ENCODE data around the gene CLIC4. TPM values are rescaled to one million over a fixed set of nuclear protein-coding genes. Genes with fewer than 3 reads are reported as not detected.
"Not testable (repeated sequence)": the region's sequence is repeated elsewhere in the genome, so short reads cannot be mapped to it uniquely, and the experiment has no call there.

Gene CLIC4
- total and polyA plus RNA-seq, 10 of the 15 experiments (the other 5 are each of a cell fraction or from before 2014, with no cell fraction given): 20.4 to 107 (median 69.6) TPM

DNA sequence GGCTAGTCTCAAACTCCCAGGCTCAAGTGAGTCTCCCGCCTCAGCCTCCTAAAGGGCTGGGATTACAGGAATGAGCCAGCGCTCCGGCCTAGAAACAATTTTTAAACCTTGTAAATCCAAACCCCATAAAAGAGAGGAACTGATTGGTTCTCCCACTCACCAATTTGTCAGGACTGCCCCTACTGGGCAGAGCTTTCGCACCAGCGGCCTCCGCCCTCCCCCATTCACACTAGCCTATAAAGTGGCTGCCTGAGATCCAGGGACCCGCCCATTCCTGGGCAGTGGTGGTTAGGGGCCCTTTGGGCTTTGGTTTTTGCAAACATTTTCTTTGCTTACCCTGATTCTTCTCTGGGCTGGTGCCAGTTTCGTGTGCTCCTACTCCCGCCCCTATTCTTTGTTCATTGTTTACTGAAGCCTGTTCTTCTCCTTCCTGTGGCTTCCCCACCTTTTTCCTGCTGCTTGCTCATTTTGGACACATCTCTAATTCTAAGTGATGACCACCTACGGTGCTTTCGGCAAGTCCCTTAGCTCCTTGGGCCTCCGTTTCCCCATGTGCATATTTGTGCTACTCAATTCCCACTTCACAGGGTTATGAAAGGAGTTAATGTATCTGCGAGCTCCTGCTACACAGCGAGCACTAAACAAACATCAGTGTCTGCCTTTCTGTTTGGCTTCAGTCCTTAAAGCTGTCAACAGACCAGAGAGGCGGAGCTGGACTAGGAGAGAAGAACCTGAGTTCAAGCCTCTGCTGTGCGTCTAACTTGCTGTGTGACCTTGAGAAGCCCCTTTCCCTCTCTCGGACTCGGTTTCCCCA, 39.8 kb upstream of the CLIC4 start (continued):
- TF ChIP-seq, protein P1, sequence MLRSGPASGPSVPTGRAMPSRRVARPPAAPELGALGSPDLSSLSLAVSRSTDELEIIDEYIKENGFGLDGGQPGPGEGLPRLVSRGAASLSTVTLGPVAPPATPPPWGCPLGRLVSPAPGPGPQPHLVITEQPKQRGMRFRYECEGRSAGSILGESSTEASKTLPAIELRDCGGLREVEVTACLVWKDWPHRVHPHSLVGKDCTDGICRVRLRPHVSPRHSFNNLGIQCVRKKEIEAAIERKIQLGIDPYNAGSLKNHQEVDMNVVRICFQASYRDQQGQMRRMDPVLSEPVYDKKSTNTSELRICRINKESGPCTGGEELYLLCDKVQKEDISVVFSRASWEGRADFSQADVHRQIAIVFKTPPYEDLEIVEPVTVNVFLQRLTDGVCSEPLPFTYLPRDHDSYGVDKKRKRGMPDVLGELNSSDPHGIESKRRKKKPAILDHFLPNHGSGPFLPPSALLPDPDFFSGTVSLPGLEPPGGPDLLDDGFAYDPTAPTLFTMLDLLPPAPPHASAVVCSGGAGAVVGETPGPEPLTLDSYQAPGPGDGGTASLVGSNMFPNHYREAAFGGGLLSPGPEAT (IDR thresholded peaks at IDR 0.05; ENCODE audit: low read depth): peak; percentile 28; the same call in 1 of the 2 replicates
- no peak for TF ChIP-seq CBX3 (IDR thresholded peaks at IDR 0.05; ENCODE audit: borderline replicate concordance, low read depth)
- no peak for TF ChIP-seq CBFB (IDR thresholded peaks at IDR 0.05; ENCODE audit: low read depth)
- no peak for TF ChIP-seq CHD1 (IDR thresholded peaks at IDR 0.05; ENCODE audit: low read depth, low read length)
- TF ChIP-seq NFYA (IDR thresholded peaks at IDR 0.05; ENCODE audit: borderline replicate concordance, low read depth, low read length): peak; percentile 45
- TF ChIP-seq ZNF207 (IDR thresholded peaks at IDR 0.05; ENCODE audit: borderline replicate concordance): no peak
- TF ChIP-seq, protein P2, sequence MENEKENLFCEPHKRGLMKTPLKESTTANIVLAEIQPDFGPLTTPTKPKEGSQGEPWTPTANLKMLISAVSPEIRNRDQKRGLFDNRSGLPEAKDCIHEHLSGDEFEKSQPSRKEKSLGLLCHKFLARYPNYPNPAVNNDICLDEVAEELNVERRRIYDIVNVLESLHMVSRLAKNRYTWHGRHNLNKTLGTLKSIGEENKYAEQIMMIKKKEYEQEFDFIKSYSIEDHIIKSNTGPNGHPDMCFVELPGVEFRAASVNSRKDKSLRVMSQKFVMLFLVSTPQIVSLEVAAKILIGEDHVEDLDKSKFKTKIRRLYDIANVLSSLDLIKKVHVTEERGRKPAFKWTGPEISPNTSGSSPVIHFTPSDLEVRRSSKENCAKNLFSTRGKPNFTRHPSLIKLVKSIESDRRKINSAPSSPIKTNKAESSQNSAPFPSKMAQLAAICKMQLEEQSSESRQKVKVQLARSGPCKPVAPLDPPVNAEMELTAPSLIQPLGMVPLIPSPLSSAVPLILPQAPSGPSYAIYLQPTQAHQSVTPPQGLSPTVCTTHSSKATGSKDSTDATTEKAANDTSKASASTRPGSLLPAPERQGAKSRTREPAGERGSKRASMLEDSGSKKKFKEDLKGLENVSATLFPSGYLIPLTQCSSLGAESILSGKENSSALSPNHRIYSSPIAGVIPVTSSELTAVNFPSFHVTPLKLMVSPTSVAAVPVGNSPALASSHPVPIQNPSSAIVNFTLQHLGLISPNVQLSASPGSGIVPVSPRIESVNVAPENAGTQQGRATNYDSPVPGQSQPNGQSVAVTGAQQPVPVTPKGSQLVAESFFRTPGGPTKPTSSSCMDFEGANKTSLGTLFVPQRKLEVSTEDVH (IDR thresholded peaks at IDR 0.05; ENCODE audit: low read depth, partially characterized antibody): no peak
- no peak for TF ChIP-seq SIX5 (IDR thresholded peaks at IDR 0.05; ENCODE audit: low read depth, low read length, severe bottlenecking)
- TF ChIP-seq BRCA1 (IDR thresholded peaks at IDR 0.05; ENCODE audit: low read depth, low read length): no peak
- TF ChIP-seq CHD4 (IDR thresholded peaks at IDR 0.05): no peak
- TF ChIP-seq GATAD2B (conservative IDR thresholded peaks at IDR 0.05; ENCODE audit: low read depth): no peak
- no peak for TF ChIP-seq IRF4 (IDR thresholded peaks at IDR 0.05; ENCODE audit: low read depth, low read length)
- TF ChIP-seq ZNF217 (IDR thresholded peaks at IDR 0.05): no peak
- peak; percentile 26; the same call in 1 of the 2 replicates for TF ChIP-seq DPF2 (IDR thresholded peaks at IDR 0.05)
- no peak for TF ChIP-seq EZH2 (IDR thresholded peaks at IDR 0.05; ENCODE audit: borderline replicate concordance, control insufficient read depth, low read depth, low read length)
- no peak for TF ChIP-seq TCF12 (IDR thresholded peaks at IDR 0.05; ENCODE audit: low read depth, low read length)
- no peak for TF ChIP-seq SRF (IDR thresholded peaks at IDR 0.05; ENCODE audit: low read depth in 2 of 2, low read length in 2 of 2)

DNA sequence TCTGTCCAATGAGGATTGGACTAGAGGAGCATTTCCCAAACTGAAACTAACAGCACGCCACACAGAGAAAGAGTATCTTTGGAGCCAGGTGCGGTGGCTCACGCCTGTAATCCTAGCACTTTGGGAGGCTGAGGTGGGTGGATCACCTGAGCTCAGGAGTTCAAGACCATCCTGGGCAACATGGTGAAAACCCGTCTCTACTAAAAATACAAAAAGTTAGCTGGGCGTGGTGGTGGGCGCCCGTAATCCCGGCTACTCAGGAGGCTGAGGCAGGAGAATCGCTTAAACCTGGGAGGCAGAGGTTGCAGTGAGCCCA, 39.2 kb upstream of the CLIC4 start:
- H3K9ac ChIP-seq (ENCODE audit: control insufficient read depth, insufficient read depth, low read length); ATAC-seq; H3K79me2 ChIP-seq (ENCODE audit: control insufficient read depth, insufficient read depth, low read length); FAIRE-seq; DNase-seq (ENCODE audit: low read depth, low spot score); H3K36me3 ChIP-seq (ENCODE audit: control insufficient read depth in 2 of 2, insufficient read depth in 2 of 2, low read length in 1 of 2); H4K20me1 ChIP-seq (ENCODE audit: control insufficient read depth, insufficient read depth); H3K4me3 ChIP-seq; H3K27ac ChIP-seq (ENCODE audit: control insufficient read depth, insufficient read depth); H3K27me3 ChIP-seq (replicated peaks in 1 of 2; ENCODE audit: control insufficient read depth in 2 of 2, insufficient read depth in 2 of 2, low read length in 1 of 2); BruUV-seq (replicated peaks); H3K4me1 ChIP-seq (ENCODE audit: control insufficient read depth, insufficient read depth, low read length); H3K4me2 ChIP-seq (ENCODE audit: control insufficient read depth, insufficient read depth); in situ Hi-C loops (cut with MboI); intact Hi-C loops (cut with micrococcal nuclease; ENCODE audit: unreplicated experiment); H2AFZ ChIP-seq (ENCODE audit: control insufficient read depth, low read depth, low read length); H3K9me3 ChIP-seq (replicated peaks; ENCODE audit: control insufficient read depth, insufficient read depth, low read length): not testable (repeated sequence)
- POLR2A ChIA-PET: interaction anchor here (0.8 to 2.0 kb wide), 4 partner anchors 17 to 40 kb away, joined by 4 to 14 read pairs (median 7); no protein-coding TSS in a partner anchor
- RAD21 ChIA-PET (ENCODE audit: unreplicated experiment): interaction anchor here (0.7 to 2.4 kb wide), 5 partner anchors 27 to 129 kb away, joined by 3 to 12 read pairs (median 7); partner anchors contain the start of gene CLIC4
- SMC1A ChIA-PET (ENCODE audit: uncharacterized antibody, unreplicated experiment): interaction anchor here (1.0 to 4.5 kb wide), 7 partner anchors 11 to 124 kb away, joined by 3 to 26 read pairs (median 5); no protein-coding TSS in a partner anchor
- CTCF ChIA-PET: interaction anchor here (0.6 to 2.5 kb wide), 5 partner anchors 18 to 799 kb away, joined by 3 to 10 read pairs (median 5); partner anchors contain the start of gene CLIC4
- 74% methylated on average over 9 of the region's 9 CpGs for WGBS (ENCODE audit: insufficient coverage, insufficient replicate concordance, low lambda C conversion rate, missing lambda C conversion rate)
